ENCODE results near the gene HOXD8. TPM values are rescaled to one million over a fixed set of nuclear protein-coding genes. Genes with fewer than 3 reads are reported as not detected.

HOXD8 gene
- polyA plus RNA-seq, 1 donor, result 4.0 TPM

GRCh38 chr2:176178757-176179295 lies 49.3 kb downstream of the HOXD8 start:
- Histone ChIP-seq H3K27ac (ENCODE audit: low read length) (peak overlapping the region; percentile 38), H3K4me3 (ENCODE audit: low read length) (peak overlapping the region; percentile 36)
- WGBS (ENCODE audit: insufficient coverage, low lambda C conversion rate), result 80% methylated on average over 2 of the region's 7 CpGs

GRCh38 chr2:176181551-176181950 lies 52.0 kb downstream of the HOXD8 start:
- H3K27ac ChIP-seq (ENCODE audit: low read length), result no peak overlapping the region
- H3K36me3 ChIP-seq (ENCODE audit: control insufficient read depth, insufficient read depth, low read length), result no peaks in the 10 kb centered on the region
- H3K9me3 ChIP-seq (ENCODE audit: control insufficient read depth, low read depth, low read length), result no peaks in the 10 kb centered on the region
- no peaks in the 10 kb centered on the region for H3K4me1 ChIP-seq (ENCODE audit: control insufficient read depth, insufficient read depth, low read length)
- H3K4me3 ChIP-seq (ENCODE audit: low read length), result no peak overlapping the region
- peaks cover 83% of the 10 kb centered on the region for H3K27me3 ChIP-seq (ENCODE audit: control insufficient read depth, insufficient read depth, low read length)
- WGBS (ENCODE audit: insufficient coverage, low lambda C conversion rate), result no CpG with 5 or more reads among the region's 3 CpGs
- no peak for DNase-seq

More at GRCh38 chr2:176178757-176179295, 49.3 kb downstream of the HOXD8 start:
- Histone ChIP-seq H3K9me3 (ENCODE audit: control insufficient read depth, low read depth, low read length) (peaks cover 2% of the 10 kb centered on the region), H3K36me3 (ENCODE audit: control insufficient read depth, insufficient read depth, low read length) (no peaks in the 10 kb centered on the region), H3K27me3 (ENCODE audit: control insufficient read depth, insufficient read depth, low read length) (peaks cover 91% of the 10 kb centered on the region), H3K4me1 (ENCODE audit: control insufficient read depth, insufficient read depth, low read length) (peaks cover 4% of the 10 kb centered on the region)
- DNase-seq, result no peak

Other genes starting within 250 kb of the HOXD8 start
- gene LNPK, start 127.4 kb upstream of the HOXD8 start, polyA plus RNA-seq, result 17.9 TPM
- gene EVX2, start 45.7 kb upstream of the HOXD8 start, polyA plus RNA-seq, result not detected
- gene HOXD13, start 37.0 kb upstream of the HOXD8 start, polyA plus RNA-seq, result not detected
- not detected for gene HOXD12, start 29.9 kb upstream of the HOXD8 start, polyA plus RNA-seq
- not detected for gene HOXD11, start 22.4 kb upstream of the HOXD8 start, polyA plus RNA-seq
- gene HOXD10, start 12.9 kb upstream of the HOXD8 start, polyA plus RNA-seq, result 0.18 TPM
- gene HOXD9, start 7.0 kb upstream of the HOXD8 start, polyA plus RNA-seq, result 0.88 TPM
- 4.9 TPM for gene HOXD4, start 21.8 kb downstream of the HOXD8 start, polyA plus RNA-seq
- gene HOXD3, start 27.6 kb downstream of the HOXD8 start, polyA plus RNA-seq, result 3.9 TPM
- gene HOXD1, start 59.0 kb downstream of the HOXD8 start, polyA plus RNA-seq, result 2.6 TPM
- gene MTX2, start 139.7 kb downstream of the HOXD8 start, polyA plus RNA-seq, result 38.7 TPM